H1 (cell line): Measurements from ENCODE around the gene LRRIQ4. TPM values are rescaled to one million over a fixed set of nuclear protein-coding genes. Genes with fewer than 3 reads are reported as not detected.

Source experiments
- CTCF ChIA-PET: fragments of 300-600 bp; sonication (Branson Sonifier 250); formaldehyde crosslinking; loops from one replicate; lab custom pipeline; 2021; ENCODE audit not compliant: partially characterized antibody; lab: Charles Lee
- POLR2A ChIA-PET: fragments of 300-600 bp; sonication (Branson Sonifier 250); formaldehyde crosslinking; loops from one replicate; lab custom pipeline; 2021; ENCODE audit warnings: inconsistent platforms; ENCODE audit not compliant: partially characterized antibody; lab: Charles Lee
- DNase-seq, 2 experiments: peaks; one replicate each; pipeline versions ENCODE4 v3.0.0 to v3.0.0-alpha.2; 2010 to 2022; ENCODE audit warnings: low spot score in 2 of 2, low read depth in 1 of 2, mixed read lengths in 1 of 2
- FAIRE-seq: peaks from 2 replicates; lab custom pipeline; 2011; peaks lifted over from hg19 to GRCh38; lab: Jason Lieb, UNC
- H2AFZ ChIP-seq: 2 replicates; pipeline ENCODE4 v1.8.1; 2012; ENCODE audit warnings: low read length, inconsistent platforms
- H2AK5ac ChIP-seq: 2 replicates; pipeline ENCODE4 v1.6.1; 2013; ENCODE audit warnings: low read depth, low read length
- H2BK120ac ChIP-seq: replicated peaks from 2 replicates; pipeline ENCODE3; 2013; ENCODE audit warnings: low read depth, low read length, inconsistent platforms
- H2BK12ac ChIP-seq: 2 replicates; pipeline ENCODE4 v1.6.1; 2013; ENCODE audit warnings: low read depth, low read length
- H2BK15ac ChIP-seq: 2 replicates; pipeline ENCODE4 v1.6.1; 2013; ENCODE audit warnings: low read length
- H2BK20ac ChIP-seq: 2 replicates; pipeline ENCODE4 v1.6.1; 2013; ENCODE audit warnings: low read length
- H2BK5ac ChIP-seq: 2 replicates; pipeline ENCODE4 v1.6.1; 2013; ENCODE audit warnings: low read depth, low read length
- H3K14ac ChIP-seq: 2 replicates; pipeline ENCODE4 v1.6.1; 2013; ENCODE audit warnings: inconsistent platforms; ENCODE audit not compliant: insufficient read length
- H3K18ac ChIP-seq: 2 replicates; pipeline ENCODE4 v1.6.1; 2013; ENCODE audit warnings: low read length; ENCODE audit errors: extremely low read depth
- H3K23ac ChIP-seq: 2 replicates; pipeline ENCODE4 v1.6.1; 2013; ENCODE audit warnings: inconsistent platforms; ENCODE audit not compliant: insufficient read length
- H3K23me2 ChIP-seq: 2 replicates; pipeline ENCODE4 v1.6.1; 2013; ENCODE audit warnings: low read depth, low read length
- H3K27ac ChIP-seq: 2 replicates; pipeline ENCODE4 v1.6.1; 2011; ENCODE audit warnings: low read depth, low read length, inconsistent platforms
- H3K27me3 ChIP-seq, 4 experiments: replicated peaks in 1 of 4; 1 replicate in 1 of 4; 2 replicates in 3 of 4; pipeline versions ENCODE4 v1.6.1 to v1.8.1; 2011 to 2013; ENCODE audit warnings: low read length in 3 of 4, mild to moderate bottlenecking in 3 of 4, inconsistent platforms in 2 of 4, mixed read lengths in 2 of 4, moderate library complexity in 1 of 4; ENCODE audit not compliant: control insufficient read depth in 3 of 4, insufficient read depth in 3 of 4; ENCODE audit errors: extremely low read depth in 1 of 4
- H3K36me3 ChIP-seq, 4 experiments: 2 replicates each; pipeline versions ENCODE4 v1.6.1 to v1.8.1; 2011 to 2013; ENCODE audit warnings: mild to moderate bottlenecking in 4 of 4, low read length in 3 of 4, moderate library complexity in 2 of 4, control low read depth in 1 of 4, inconsistent platforms in 1 of 4; ENCODE audit not compliant: insufficient read depth in 4 of 4, control insufficient read depth in 2 of 4
- H3K4ac ChIP-seq: replicated peaks from 2 replicates; pipeline ENCODE3; 2013; ENCODE audit warnings: low read length, low read depth, mixed read lengths, inconsistent platforms; ENCODE audit not compliant: insufficient read length
- H3K4me1 ChIP-seq, 4 experiments: replicated peaks in 1 of 4; 1 replicate in 1 of 4; 2 replicates in 3 of 4; pipeline versions ENCODE4 v1.6.1 to v1.8.1; 2011 to 2013; ENCODE audit warnings: low read length in 3 of 4, inconsistent platforms in 2 of 4, mixed read lengths in 1 of 4; ENCODE audit not compliant: insufficient read depth in 4 of 4, control insufficient read depth in 3 of 4
- H3K4me2 ChIP-seq, 2 experiments: 2 replicates each; pipeline versions ENCODE4 v1.6.1 to v1.8.1; 2011 to 2013; ENCODE audit warnings: low read depth in 2 of 2, low read length in 2 of 2, control low read depth in 1 of 2, inconsistent platforms in 1 of 2, mild to moderate bottlenecking in 1 of 2; ENCODE audit not compliant: insufficient read depth in 1 of 2
- H3K4me3 ChIP-seq, 4 experiments: fragments of 200-600, 300-600 bp in 1 of 4; sonication (generic), shearing (Covaris generic), sonication (Bioruptor Twin) in 1 of 4; 2 replicates each; pipeline versions ENCODE4 v1.5.1 to v1.8.1; 2011 to 2016; ENCODE audit warnings: low read length in 4 of 4, low read depth in 3 of 4, control low read depth in 2 of 4, inconsistent platforms in 2 of 4, mild to moderate bottlenecking in 2 of 4, mixed read lengths in 1 of 4, moderate library complexity in 1 of 4; ENCODE audit not compliant: insufficient read depth in 2 of 4; ENCODE audit errors: extremely low read depth in 1 of 4
- H3K56ac ChIP-seq: replicated peaks from 2 replicates; pipeline ENCODE3; 2013; ENCODE audit warnings: low read depth, mild to moderate bottlenecking, mixed read lengths, low read length, inconsistent platforms; ENCODE audit not compliant: insufficient read length
- H3K79me1 ChIP-seq: 2 replicates; pipeline ENCODE4 v1.6.1; 2013; ENCODE audit warnings: low read depth, low read length, control low read depth
- H3K79me2 ChIP-seq, 2 experiments: 2 replicates each; pipeline versions ENCODE4 v1.6.1 to v1.8.1; 2012 to 2013; ENCODE audit warnings: low read length in 2 of 2, mild to moderate bottlenecking in 2 of 2, inconsistent platforms in 1 of 2; ENCODE audit not compliant: insufficient read depth in 2 of 2, control insufficient read depth in 1 of 2
- H3K9ac ChIP-seq, 4 experiments: replicated peaks in 1 of 4; 1 replicate in 1 of 4; 2 replicates in 3 of 4; pipeline versions ENCODE4 v1.6.1 to v1.8.1; 2011 to 2013; ENCODE audit warnings: low read depth in 3 of 4, low read length in 3 of 4, control low read depth in 2 of 4, mild to moderate bottlenecking in 2 of 4, moderate library complexity in 2 of 4, inconsistent platforms in 1 of 4; ENCODE audit errors: extremely low read depth in 1 of 4
- H3K9me3 ChIP-seq, 2 experiments: 2 replicates each; pipeline versions ENCODE4 v1.6.1 to v1.8.1; 2012 to 2013; ENCODE audit warnings: mild to moderate bottlenecking in 2 of 2, moderate library complexity in 2 of 2, control low read depth in 1 of 2, inconsistent platforms in 1 of 2, low read depth in 1 of 2, low read length in 1 of 2, mixed read lengths in 1 of 2; ENCODE audit not compliant: insufficient read depth in 2 of 2
- H4K20me1 ChIP-seq, 2 experiments: replicated peaks in 1 of 2; 2 replicates each; pipeline versions ENCODE3 to v1.8.1; 2011 to 2013; ENCODE audit warnings: inconsistent platforms in 2 of 2, low read length in 2 of 2, mild to moderate bottlenecking in 1 of 2; ENCODE audit not compliant: insufficient read depth in 2 of 2, control insufficient read depth in 1 of 2
- H4K5ac ChIP-seq: 2 replicates; pipeline ENCODE4 v1.6.1; 2013; ENCODE audit warnings: low read length, low read depth, mixed read lengths, inconsistent platforms; ENCODE audit not compliant: insufficient read length
- H4K8ac ChIP-seq: 2 replicates; pipeline ENCODE4 v1.8.0; 2013; ENCODE audit warnings: mild to moderate bottlenecking, moderate library complexity, low read length, inconsistent platforms; ENCODE audit not compliant: insufficient read depth; ENCODE audit errors: extremely low read depth
- H4K91ac ChIP-seq: replicated peaks from 2 replicates; pipeline ENCODE3; 2013; ENCODE audit warnings: low read length, mixed read lengths, inconsistent platforms; ENCODE audit not compliant: insufficient read length
- FOSL1 ChIP-seq: IDR thresholded peaks from 2 replicates; pipeline ENCODE4 v1.6.1; 2011; ENCODE audit warnings: mild to moderate bottlenecking, low read depth, low read length, moderate library complexity; ENCODE audit not compliant: insufficient read depth
- SIRT6 ChIP-seq: IDR thresholded peaks from one replicate; pipeline ENCODE4 v1.7.1; 2012; ENCODE audit warnings: low read length, inconsistent platforms
- WGBS, 2 experiments: shearing (Covaris generic) in 1 of 2; methylation state at CpG; one replicate each; pipeline versions ENCODE4 v1.1.6 to v1.1.7; 2013 to 2015; ENCODE audit warnings: low lambda C conversion rate in 2 of 2, mixed read lengths in 2 of 2, inconsistent platforms in 1 of 2, low coverage in 1 of 2, missing lambda C conversion rate in 1 of 2; ENCODE audit not compliant: insufficient replicate concordance in 2 of 2, insufficient coverage in 1 of 2, insufficient read length in 1 of 2; ENCODE audit errors: extremely low coverage in 1 of 2, missing lambda C conversion rate in 1 of 2; 5-methylcytosine and 5-hydroxymethylcytosine counted together
- polyA plus RNA-seq, 7 experiments: library from polyadenylated mRNA; depleted of rRNA in 3 of 7; stranded (reverse) in 5 of 7; unstranded in 2 of 7; fragments of >200 nt in 5 of 7; fragments of 200-250 nt in 2 of 7; gene quantifications; 1 replicate in 5 of 7; 2 replicates in 1 of 7; 4 replicates in 1 of 7; pipeline versions ENCODE4 v1.2.1 to v1.2.3, GENCODE V29; 2011 to 2013; ENCODE audit warnings: missing spikeins in 2 of 7, mixed read lengths in 2 of 7
- total RNA-seq: library from RNA; stranded (reverse); fragmentation: NEBNext Ultra II Directional; extraction: Animal tissue kit (Norgen Biotek cat#: 25700); gene quantifications from 2 replicates; pipeline ENCODE4 v1.2.1, GENCODE V29; 2021
- TF ChIP-seq, protein P1 (sequence below): IDR thresholded peaks from 2 replicates; pipeline ENCODE4 v1.6.1; 2011; ENCODE audit warnings: low read depth, mild to moderate bottlenecking, low read length; ENCODE audit not compliant: insufficient read depth

The LRRIQ4 gene
- total and polyA plus RNA-seq, 2 of the 8 experiments (the other 6 are each of a cell fraction or from before 2014, with no cell fraction given): 0.08 TPM; not detected in 1

DNA sequence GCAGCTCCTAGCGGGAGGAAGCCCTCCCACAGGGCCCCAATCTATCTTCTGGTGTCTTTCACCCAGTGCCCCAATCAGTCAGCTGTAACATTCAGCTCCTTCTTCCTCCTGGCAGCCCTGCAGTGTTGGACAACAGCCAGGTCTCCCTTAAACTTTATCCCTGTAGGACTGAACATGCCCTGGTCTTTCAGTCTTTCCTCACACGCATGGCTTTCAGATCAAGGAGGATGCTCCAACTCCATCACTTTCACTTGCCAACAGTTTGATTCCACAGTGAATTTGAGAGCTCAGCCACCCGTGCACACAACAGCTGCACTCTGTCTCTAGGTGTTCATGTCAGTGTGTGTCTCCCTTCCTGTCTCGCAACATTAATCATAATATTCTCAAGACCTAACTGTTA lies 28.5 kb downstream of the LRRIQ4 start:
- Histone ChIP-seq H4K91ac (no peak overlapping the region), H3K4me3 (no peak overlapping the region), H3K14ac (no peak overlapping the region), H4K8ac (no peak overlapping the region), H3K56ac (no peak overlapping the region), H3K9ac (no peak overlapping the region), H3K18ac (no peak overlapping the region), H2BK5ac (no peak overlapping the region), H2AFZ (peak overlapping the region; percentile 79; the same call in 1 of the 2 replicates), H2BK120ac (no peak overlapping the region), H2BK20ac (no peak overlapping the region), H3K4ac (no peak overlapping the region), H3K27ac (no peak overlapping the region), H3K4me1 (no peaks in the 10 kb centered on the region), H4K5ac (no peak overlapping the region), H3K36me3 (no peaks in the 10 kb centered on the region), H3K4me2 (no peak overlapping the region), H3K27me3 (no peaks in the 10 kb centered on the region), H3K79me1 (no peaks in the 10 kb centered on the region), H3K23me2 (no peaks in the 10 kb centered on the region), H3K79me2 (no peaks in the 10 kb centered on the region), H2AK5ac (no peak overlapping the region), H4K20me1 (no peaks in the 10 kb centered on the region), H2BK15ac (no peak overlapping the region), H2BK12ac (no peak overlapping the region), H3K9me3 (no peaks in the 10 kb centered on the region), H3K23ac (no peak overlapping the region)
- TF ChIP-seq FOSL1 (no peak), SIRT6 (no peak)
- TF ChIP-seq, protein P1, sequence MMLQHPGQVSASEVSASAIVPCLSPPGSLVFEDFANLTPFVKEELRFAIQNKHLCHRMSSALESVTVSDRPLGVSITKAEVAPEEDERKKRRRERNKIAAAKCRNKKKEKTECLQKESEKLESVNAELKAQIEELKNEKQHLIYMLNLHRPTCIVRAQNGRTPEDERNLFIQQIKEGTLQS: no peak
- WGBS, 2 experiments: 93% methylated on average over 4 of the region's 4 CpGs; no CpG with 5 or more reads in 1 of the 2 experiments
- no peak for DNase-seq
- ChIA-PET POLR2A (no interaction called here), CTCF (no interaction called here)
- FAIRE-seq: no peak
